Breast epithelium (tissue), 4 donors: Measurements from ENCODE around the gene HEY2. TPM values are rescaled to one million over a fixed set of nuclear protein-coding genes. Genes with fewer than 3 reads are reported as not detected.

ENCODE experiments used
- DNase-seq, 2 donors: peaks; one replicate each; pipeline ENCODE4 v3.0.0-alpha.2; 2019; ENCODE audit warnings: low spot score in 2 of 2
- H3K27ac ChIP-seq, 2 donors: fragments of 200-600 bp; sonication (generic) in 1 of 2; one replicate each; pipeline ENCODE4 v1.5.1; 2016 to 2019; ENCODE audit warnings: mild to moderate bottlenecking in 1 of 2
- H3K27me3 ChIP-seq, 2 donors: fragments of 200-600 bp; sonication (generic) in 1 of 2; one replicate each; pipeline versions ENCODE4 v1.5.1 to v1.6.0; 2017 to 2019; ENCODE audit warnings: control low read depth in 1 of 2, mild to moderate bottlenecking in 1 of 2
- H3K36me3 ChIP-seq: fragments of 200-600 bp; one replicate; pipeline ENCODE4 v1.5.1; 2019
- H3K4me1 ChIP-seq, 2 donors: fragments of 200-600 bp; sonication (generic); one replicate each; pipeline ENCODE4 v1.5.1; 2016 to 2019; ENCODE audit warnings: control low read depth in 1 of 2
- H3K4me3 ChIP-seq, 3 donors: fragments of 200-600 bp; sonication (generic); 1 replicate in 2 of 3; 2 replicates in 1 of 3; pipeline ENCODE4 v1.5.1; 2016 to 2019; ENCODE audit warnings: mild to moderate bottlenecking in 3 of 3, moderate library complexity in 2 of 3
- H3K9me3 ChIP-seq, 2 donors: fragments of 200-600 bp; sonication (generic) in 1 of 2; one replicate each; pipeline ENCODE4 v1.5.1; 2016 to 2019; ENCODE audit warnings: control low read depth in 1 of 2
- CTCF ChIP-seq, 3 donors: fragments of 450-650 bp; IDR thresholded peaks; one replicate each; pipeline ENCODE4 v1.5.1; 2016 to 2017; ENCODE audit warnings: antibody characterized with exemption in 3 of 3, mild to moderate bottlenecking in 3 of 3, moderate library complexity in 3 of 3
- POLR2A ChIP-seq: fragments of 450-650 bp; IDR thresholded peaks from one replicate; pipeline ENCODE4 v1.6.1; 2016; ENCODE audit warnings: antibody characterized with exemption, mild to moderate bottlenecking, moderate library complexity
- POLR2AphosphoS5 ChIP-seq, 3 donors: sonication (generic); formaldehyde crosslinking; IDR thresholded peaks; one replicate each; pipeline ENCODE4 v1.6.1; 2017; ENCODE audit warnings: antibody characterized with exemption in 3 of 3
- intact Hi-C: fragments of 100-400 bp; cut with DNase I; formaldehyde crosslinking; loops from one replicate; pipeline ENCODE4 v1.15.1; 2023; ENCODE audit warnings: low total_unique reads
- total RNA-seq, 3 donors: library from RNA; depleted of rRNA; stranded (reverse); fragments of >200 nt; gene quantifications; one replicate each; pipeline ENCODE4 v1.1.0, GENCODE V29; 2016

The HEY2 gene
- total RNA-seq, 3 donors from 2014 or later: 2.3 to 8.2 (median 2.4) TPM

GRCh38 chr6:125759959-125760457, 10.6 kb downstream of the HEY2 start:
- H3K27me3 ChIP-seq: no peaks in the 10 kb centered on the region
- no peak for DNase-seq
- H3K4me3 ChIP-seq: no peak overlapping the region
- no peaks in the 10 kb centered on the region for H3K36me3 ChIP-seq
- no peaks in the 10 kb centered on the region for H3K9me3 ChIP-seq
- intact Hi-C loops: loop anchor here (5.0 to 10.0 kb wide), 2 partner anchors 455 to 627 kb away; partner anchors contain the start of gene HDDC2
- no peak for TF ChIP-seq POLR2A
- TF ChIP-seq CTCF (IDR thresholded peaks at IDR 0.05): no peak
- no peak for TF ChIP-seq POLR2AphosphoS5 (IDR thresholded peaks at IDR 0.05)
- H3K27ac ChIP-seq: no peak overlapping the region
- H3K4me1 ChIP-seq: no peaks in the 10 kb centered on the region

- DNase-seq: no peak
- intact Hi-C loops: loop anchor here (5.0 kb wide), 1 partner anchor 623 kb away; no protein-coding TSS in a partner anchor
- Histone ChIP-seq H3K36me3 (no peaks in the 10 kb centered on the region), H3K9me3 (no peaks in the 10 kb centered on the region), H3K4me1 (no peaks in the 10 kb centered on the region), H3K27ac (no peak overlapping the region), H3K4me3 (no peak overlapping the region), H3K27me3 (no peaks in the 10 kb centered on the region)
- no peak for TF ChIP-seq POLR2A
- TF ChIP-seq CTCF (IDR thresholded peaks at IDR 0.05): no peak
These were observed 14.8 kb downstream of the HEY2 start for GRCh38 chr6:125764121-125764671.

GRCh38 chr6:125765944-125766343, 16.5 kb downstream of the HEY2 start:
- DNase-seq: no peak
- no peak for TF ChIP-seq POLR2AphosphoS5 (IDR thresholded peaks at IDR 0.05)
- no peak for TF ChIP-seq POLR2A
- no peak for TF ChIP-seq CTCF (IDR thresholded peaks at IDR 0.05)
- Histone ChIP-seq H3K27me3 (no peaks in the 10 kb centered on the region), H3K36me3 (no peaks in the 10 kb centered on the region), H3K4me1 (no peaks in the 10 kb centered on the region), H3K9me3 (no peaks in the 10 kb centered on the region), H3K27ac (no peak overlapping the region), H3K4me3 (no peak overlapping the region)
- intact Hi-C loops: no loop called here

GRCh38 chr6:125766641-125767040, 17.2 kb downstream of the HEY2 start:
- H3K27ac ChIP-seq: no peak overlapping the region
- no peaks in the 10 kb centered on the region for H3K9me3 ChIP-seq
- no peak for TF ChIP-seq POLR2A
- no peak for TF ChIP-seq POLR2AphosphoS5 (IDR thresholded peaks at IDR 0.05)
- no peak for TF ChIP-seq CTCF (IDR thresholded peaks at IDR 0.05)
- H3K36me3 ChIP-seq: no peaks in the 10 kb centered on the region
- DNase-seq: no peak
- no peak overlapping the region for H3K4me3 ChIP-seq
- H3K4me1 ChIP-seq: no peaks in the 10 kb centered on the region
- intact Hi-C loops: no loop called here
- no peaks in the 10 kb centered on the region for H3K27me3 ChIP-seq

- no peak overlapping the region for H3K4me3 ChIP-seq
- no peaks in the 10 kb centered on the region for H3K9me3 ChIP-seq
- no peak for TF ChIP-seq POLR2A
- TF ChIP-seq CTCF (IDR thresholded peaks at IDR 0.05): no peak
- H3K4me1 ChIP-seq: no peaks in the 10 kb centered on the region
- no peak overlapping the region for H3K27ac ChIP-seq
- DNase-seq: no peak
- intact Hi-C loops: no loop called here
- H3K36me3 ChIP-seq: no peaks in the 10 kb centered on the region
- no peaks in the 10 kb centered on the region for H3K27me3 ChIP-seq
These were observed 19.8 kb downstream of the HEY2 start for GRCh38 chr6:125769147-125769783.
